GM19397 (cell line): Measurements from ENCODE around the gene EXOC6.
"Not testable (repeated sequence)": the region's sequence is repeated elsewhere in the genome, so short reads cannot be mapped to it uniquely, and the experiment has no call there.

Experiments used
- ATAC-seq: cut with Tn5 transposase; IDR thresholded peaks from one replicate; pipeline ENCODE4 v1.9.1; 2021; ENCODE audit warnings: mild to moderate bottlenecking, moderate library complexity; ENCODE audit not compliant: unreplicated experiment

EXOC6 gene

GRCh38 chr10:92880233-92880861 is 32.0 kb downstream of the EXOC6 start:
- no peak for ATAC-seq

GRCh38 chr10:92880917-92881316 is 32.6 kb downstream of the EXOC6 start:
- ATAC-seq, result no peak

GRCh38 chr10:92886334-92886961 is 38.1 kb downstream of the EXOC6 start:
- ATAC-seq, result no peak

GRCh38 chr10:92890471-92890870 is 42.2 kb downstream of the EXOC6 start:
- ATAC-seq, result no peak

GRCh38 chr10:92891885-92892690 is 43.8 kb downstream of the EXOC6 start:
- no peak for ATAC-seq

GRCh38 chr10:92892691-92893054 is 44.4 kb downstream of the EXOC6 start:
- ATAC-seq, result no peak

GRCh38 chr10:92894081-92894655 is 45.8 kb downstream of the EXOC6 start:
- no peak for ATAC-seq

GRCh38 chr10:92897916-92898315 is 49.6 kb downstream of the EXOC6 start:
- ATAC-seq, result no peak

- no peak for ATAC-seq
Measured at GRCh38 chr10:92901819-92902251, 53.5 kb downstream of the EXOC6 start.

- ATAC-seq, result no peak
Measured at GRCh38 chr10:92903633-92904032, 55.3 kb downstream of the EXOC6 start.

GRCh38 chr10:92907280-92907679 is 59.0 kb downstream of the EXOC6 start:
- ATAC-seq, result no peak

- not testable (repeated sequence) for ATAC-seq
Measured at GRCh38 chr10:92912631-92913030, 64.3 kb downstream of the EXOC6 start.

GRCh38 chr10:92913973-92914372 is 65.7 kb downstream of the EXOC6 start:
- no peak for ATAC-seq

GRCh38 chr10:92914478-92915325 is 66.4 kb downstream of the EXOC6 start:
- ATAC-seq, result peak; percentile 81

GRCh38 chr10:92915892-92916291 is 67.6 kb downstream of the EXOC6 start:
- no peak for ATAC-seq

- no peak for ATAC-seq
Measured at GRCh38 chr10:92916433-92916832, 68.1 kb downstream of the EXOC6 start.

GRCh38 chr10:92918603-92919002 is 70.3 kb downstream of the EXOC6 start:
- no peak for ATAC-seq

GRCh38 chr10:92920866-92921265 is 72.5 kb downstream of the EXOC6 start:
- no peak for ATAC-seq

- ATAC-seq, result no peak
Measured at GRCh38 chr10:92923416-92923815, 75.1 kb downstream of the EXOC6 start.

GRCh38 chr10:92929896-92930295 is 81.6 kb downstream of the EXOC6 start:
- ATAC-seq, result no peak

GRCh38 chr10:92931597-92931996 is 83.3 kb downstream of the EXOC6 start:
- no peak for ATAC-seq
